Transverse colon (tissue), 4 donors: ENCODE results near the gene TNFAIP8L3.

Experiments
- CTCF ChIP-seq, 5 experiments: fragments of 200-600 bp in 3 of 5; fragments of 450-650 bp in 2 of 5; sonication (generic) in 3 of 5; IDR thresholded peaks; 1 replicate in 2 of 5; 2 replicates in 3 of 5; pipeline ENCODE4 v1.5.1; 2016 to 2017; ENCODE audit warnings: antibody characterized with exemption in 5 of 5, inconsistent platforms in 3 of 5, mild to moderate bottlenecking in 2 of 5, moderate library complexity in 1 of 5
- EP300 ChIP-seq: sonication (generic); formaldehyde crosslinking; IDR thresholded peaks from one replicate; pipeline ENCODE4 v1.6.1; 2017; ENCODE audit warnings: antibody characterized with exemption, low read depth
- POLR2A ChIP-seq: fragments of 450-650 bp; IDR thresholded peaks from one replicate; pipeline ENCODE4 v1.6.1; 2016; ENCODE audit warnings: antibody characterized with exemption, mild to moderate bottlenecking, moderate library complexity
- POLR2AphosphoS5 ChIP-seq, 3 donors: sonication (generic); formaldehyde crosslinking; IDR thresholded peaks; one replicate each; pipeline ENCODE4 v1.6.1; 2016; ENCODE audit warnings: antibody characterized with exemption in 3 of 3

- TF ChIP-seq CTCF (IDR thresholded peaks at IDR 0.05) (no peak), EP300 (no peak), POLR2A (no peak), POLR2AphosphoS5 (IDR thresholded peaks at IDR 0.05) (peak; percentile 49 to 78 (median 76))
These were observed 8.6 kb upstream of the TNFAIP8L3 start for GRCh38 chr15:51103330-51103729.
